Measurements from ENCODE around the gene PPM1D. TPM values are rescaled to one million over a fixed set of nuclear protein-coding genes. Genes with fewer than 3 reads are reported as not detected.

The PPM1D gene
- total RNA-seq, 2 donors from 2014 or later, result 10.4 to 18.9 TPM

- Histone ChIP-seq H3K27ac (no peak overlapping the region), H3K36me3 (no peaks in the 10 kb centered on the region), H3K9me3 (no peaks in the 10 kb centered on the region), H3K4me1 (replicated peaks) (no peaks in the 10 kb centered on the region), H3K27me3 (replicated peaks; ENCODE audit: insufficient read depth) (no peaks in the 10 kb centered on the region), H3K4me3 (no peak overlapping the region)
- intact Hi-C loops (cut with DNase I), result no loop called here
- DNase-seq (ENCODE audit: low spot score), result no peak
- TF ChIP-seq POLR2AphosphoS5 (IDR thresholded peaks at IDR 0.05) (no peak), POLR2A (IDR thresholded peaks at IDR 0.05) (no peak), CTCF (IDR thresholded peaks at IDR 0.05) (no peak)
- 91% methylated on average over 8 of the region's 8 CpGs for WGBS
Measured at GRCh38 chr17:60559659-60559994, 40.4 kb upstream of the PPM1D start.

DNA sequence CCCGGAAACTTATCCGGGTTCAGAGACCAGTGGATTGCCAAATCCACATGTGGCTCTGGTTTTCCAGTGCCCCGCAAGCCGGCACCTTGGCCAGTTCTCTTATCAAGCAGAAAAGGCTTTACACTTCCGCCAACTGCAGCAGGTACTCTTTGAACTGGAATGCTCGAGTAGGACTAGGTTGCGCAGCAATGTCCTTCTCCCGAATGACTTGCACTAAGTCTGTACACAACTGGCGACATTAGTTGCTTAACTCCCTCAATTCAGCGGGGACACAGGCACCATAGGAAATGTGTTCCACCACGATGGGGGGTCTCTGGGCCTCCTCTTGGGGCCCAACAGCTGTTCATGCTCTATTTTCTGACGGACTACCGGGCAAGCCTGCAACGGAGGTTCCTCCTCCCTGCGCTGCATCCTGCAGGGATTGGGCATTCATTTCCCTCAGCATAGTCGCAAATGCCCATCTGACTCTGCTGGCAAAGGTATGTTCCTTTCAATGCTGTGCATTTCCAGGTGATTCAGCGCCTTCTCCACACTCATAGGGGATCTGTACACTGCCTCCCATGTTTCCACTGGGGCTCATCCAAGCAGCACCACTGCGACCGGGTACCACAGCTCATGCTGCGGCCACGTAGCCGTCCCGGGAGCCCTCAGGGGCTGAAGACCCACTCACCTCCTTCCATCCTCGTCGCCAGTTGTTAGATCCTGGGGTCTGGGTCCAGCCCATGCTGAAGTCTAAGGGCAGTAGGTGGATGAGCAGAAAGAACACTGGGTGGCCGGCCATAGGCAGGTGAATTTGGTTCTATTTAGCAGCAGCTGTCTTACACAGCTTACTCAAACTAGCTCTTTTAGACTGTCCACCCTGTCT, 39.8 kb upstream of the PPM1D start:
- Histone ChIP-seq H3K4me1 (replicated peaks) (no peaks in the 10 kb centered on the region), H3K27ac (no peak overlapping the region), H3K36me3 (no peaks in the 10 kb centered on the region), H3K27me3 (replicated peaks; ENCODE audit: insufficient read depth) (no peaks in the 10 kb centered on the region), H3K4me3 (no peak overlapping the region), H3K9me3 (no peaks in the 10 kb centered on the region)
- WGBS, result 88% methylated on average over 26 of the region's 26 CpGs
- no peak for TF ChIP-seq CTCF (IDR thresholded peaks at IDR 0.05)
- no peak for TF ChIP-seq POLR2AphosphoS5 (IDR thresholded peaks at IDR 0.05)
- no peak for TF ChIP-seq POLR2A (IDR thresholded peaks at IDR 0.05)
- intact Hi-C loops (cut with DNase I), result no loop called here
- no peak for DNase-seq (ENCODE audit: low spot score)

DNA sequence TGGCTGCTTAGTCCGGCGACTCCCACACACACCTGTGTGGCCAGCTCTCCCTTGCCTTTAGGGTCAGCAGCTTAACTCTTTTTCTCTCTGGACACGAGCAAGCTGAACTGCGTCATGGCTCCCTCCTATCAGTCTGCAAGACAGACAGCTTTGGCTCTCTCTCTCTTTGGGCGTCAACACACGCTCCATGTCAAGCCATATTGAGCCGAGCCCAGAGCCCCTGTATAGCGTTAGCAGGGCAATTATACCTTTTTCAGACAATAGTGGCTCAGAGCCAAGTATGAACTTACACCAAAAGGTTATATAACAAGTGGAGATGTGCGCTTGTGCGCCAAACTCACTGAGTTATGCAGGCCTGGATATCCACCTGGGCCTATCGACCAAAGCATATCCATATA, 39.1 kb upstream of the PPM1D start:
- no peaks in the 10 kb centered on the region for H3K27me3 ChIP-seq (replicated peaks; ENCODE audit: insufficient read depth)
- no peaks in the 10 kb centered on the region for H3K9me3 ChIP-seq
- no peak overlapping the region for H3K27ac ChIP-seq
- no peak overlapping the region for H3K4me3 ChIP-seq
- DNase-seq (ENCODE audit: low spot score), result no peak
- H3K36me3 ChIP-seq, result no peaks in the 10 kb centered on the region
- no peaks in the 10 kb centered on the region for H3K4me1 ChIP-seq (replicated peaks)
- intact Hi-C loops (cut with DNase I), result no loop called here
- no peak for TF ChIP-seq POLR2A (IDR thresholded peaks at IDR 0.05)
- WGBS, result 89% methylated on average over 11 of the region's 11 CpGs

DNA sequence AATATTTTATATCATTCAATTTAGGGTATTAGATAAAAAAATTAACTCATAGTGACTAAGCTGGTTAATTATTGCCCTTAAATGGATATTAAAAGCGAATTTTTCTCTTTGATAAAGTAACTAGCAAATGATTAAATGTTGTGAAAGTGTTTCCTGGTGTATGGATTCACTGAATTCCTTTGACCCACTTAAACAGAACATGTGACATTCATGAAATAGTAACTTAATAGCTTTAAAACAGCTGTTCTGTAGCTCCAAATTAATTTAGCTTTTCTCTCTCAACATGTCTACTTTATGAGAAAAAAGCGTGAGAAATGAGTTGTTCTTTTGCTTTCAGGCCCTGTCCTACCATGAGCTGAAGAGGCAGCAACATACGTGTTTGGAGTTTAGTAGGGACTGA, 37.6 kb upstream of the PPM1D start:
- H3K36me3 ChIP-seq, result no peaks in the 10 kb centered on the region
- no peak overlapping the region for H3K27ac ChIP-seq
- H3K9me3 ChIP-seq, result no peaks in the 10 kb centered on the region
- no peaks in the 10 kb centered on the region for H3K4me1 ChIP-seq (replicated peaks)
- no peaks in the 10 kb centered on the region for H3K27me3 ChIP-seq (replicated peaks; ENCODE audit: insufficient read depth)
- no peak for DNase-seq (ENCODE audit: low spot score)
- TF ChIP-seq CTCF (IDR thresholded peaks at IDR 0.05) (no peak), POLR2AphosphoS5 (IDR thresholded peaks at IDR 0.05) (no peak), POLR2A (IDR thresholded peaks at IDR 0.05) (no peak)
- WGBS, result 60% methylated on average over 3 of the region's 3 CpGs
- H3K4me3 ChIP-seq, result no peak overlapping the region
- intact Hi-C loops (cut with DNase I), result no loop called here

- DNase-seq (ENCODE audit: low spot score), result no peak
- Histone ChIP-seq H3K4me1 (replicated peaks) (no peaks in the 10 kb centered on the region), H3K27me3 (replicated peaks; ENCODE audit: insufficient read depth) (no peaks in the 10 kb centered on the region), H3K4me3 (no peak overlapping the region), H3K36me3 (no peaks in the 10 kb centered on the region), H3K9me3 (no peaks in the 10 kb centered on the region), H3K27ac (no peak overlapping the region)
- TF ChIP-seq CTCF (IDR thresholded peaks at IDR 0.05) (no peak), POLR2A (IDR thresholded peaks at IDR 0.05) (no peak), POLR2AphosphoS5 (IDR thresholded peaks at IDR 0.05) (no peak)
- intact Hi-C loops (cut with DNase I), result no loop called here
- 71% methylated on average over 2 of the region's 2 CpGs for WGBS
Measured at GRCh38 chr17:60563743-60564142, 36.2 kb upstream of the PPM1D start.

All from prostate gland (tissue), 2 donors.